ENCODE data around the gene HYI. TPM values are rescaled to one million over a fixed set of nuclear protein-coding genes. Genes with fewer than 3 reads are reported as not detected.

HYI gene
- total RNA-seq, 1 donor from 2014 or later, result 10.0 TPM

GRCh38 chr1:43432907-43433306, 20.8 kb downstream of the HYI start:
- TF ChIP-seq CTCF (IDR thresholded peaks at IDR 0.05), result no peak
- Mint-ChIP-seq H3K27me3 (no peaks in the 10 kb centered on the region), H3K4me3 (no peak overlapping the region), H3K4me1 (no peaks in the 10 kb centered on the region), H3K36me3 (ENCODE audit: low read depth) (peaks cover 87% of the 10 kb centered on the region), H3K9me3 (no peaks in the 10 kb centered on the region), H3K27ac (no peak overlapping the region)
- no peak for DNase-seq
- ATAC-seq (ENCODE audit: low read depth), result no peak
- POLR2A ChIA-PET, result no interaction called here
- CTCF ChIA-PET, result no interaction called here
- intact Hi-C loops (cut with micrococcal nuclease), result no loop called here

GRCh38 chr1:43432171-43432860, 21.4 kb downstream of the HYI start:
- intact Hi-C loops (cut with micrococcal nuclease), result no loop called here
- DNase-seq (no peak), ATAC-seq (ENCODE audit: low read depth) (no peak)
- Mint-ChIP-seq H3K27me3 (no peaks in the 10 kb centered on the region), H3K36me3 (ENCODE audit: low read depth) (peaks cover 88% of the 10 kb centered on the region), H3K27ac (no peak overlapping the region), H3K4me1 (no peaks in the 10 kb centered on the region), H3K4me3 (no peak overlapping the region), H3K9me3 (no peaks in the 10 kb centered on the region)
- POLR2A ChIA-PET, result no interaction called here
- CTCF ChIA-PET, result no interaction called here
- TF ChIP-seq CTCF (IDR thresholded peaks at IDR 0.05), result no peak

- no peak overlapping the region for H3K4me3 Mint-ChIP-seq
- ChIA-PET CTCF (no interaction called here), POLR2A (no interaction called here)
- TF ChIP-seq CTCF (IDR thresholded peaks at IDR 0.05), result no peak
- H3K27ac Mint-ChIP-seq, result no peak overlapping the region
- H3K4me1 Mint-ChIP-seq, result no peaks in the 10 kb centered on the region
- intact Hi-C loops (cut with micrococcal nuclease), result no loop called here
- no peaks in the 10 kb centered on the region for H3K27me3 Mint-ChIP-seq
- ATAC-seq (ENCODE audit: low read depth) (no peak), DNase-seq (no peak)
- no peaks in the 10 kb centered on the region for H3K9me3 Mint-ChIP-seq
- H3K36me3 Mint-ChIP-seq (ENCODE audit: low read depth), result peaks cover 92% of the 10 kb centered on the region
These were observed 22.1 kb downstream of the HYI start for GRCh38 chr1:43431676-43432075.

GRCh38 chr1:43430831-43431230, 22.9 kb downstream of the HYI start:
- H3K27ac Mint-ChIP-seq, result no peak overlapping the region
- DNase-seq (no peak), ATAC-seq (ENCODE audit: low read depth) (no peak)
- no peaks in the 10 kb centered on the region for H3K27me3 Mint-ChIP-seq
- no peak for TF ChIP-seq CTCF (IDR thresholded peaks at IDR 0.05)
- CTCF ChIA-PET, result no interaction called here
- H3K9me3 Mint-ChIP-seq, result no peaks in the 10 kb centered on the region
- POLR2A ChIA-PET, result no interaction called here
- intact Hi-C loops (cut with micrococcal nuclease), result no loop called here
- peaks cover 96% of the 10 kb centered on the region for H3K36me3 Mint-ChIP-seq (ENCODE audit: low read depth)
- no peak overlapping the region for H3K4me3 Mint-ChIP-seq
- H3K4me1 Mint-ChIP-seq, result no peaks in the 10 kb centered on the region

GRCh38 chr1:43427941-43428340, 25.8 kb downstream of the HYI start:
- POLR2A ChIA-PET, result no interaction called here

More at GRCh38 chr1:43427941-43428340, 25.8 kb downstream of the HYI start:
- Mint-ChIP-seq H3K27me3 (no peaks in the 10 kb centered on the region), H3K27ac (no peak overlapping the region), H3K4me3 (no peak overlapping the region), H3K4me1 (no peaks in the 10 kb centered on the region), H3K9me3 (no peaks in the 10 kb centered on the region), H3K36me3 (ENCODE audit: low read depth) (peaks cover 97% of the 10 kb centered on the region)
- DNase-seq (no peak), ATAC-seq (ENCODE audit: low read depth) (no peak)
- no peak for TF ChIP-seq CTCF (IDR thresholded peaks at IDR 0.05)
- intact Hi-C loops (cut with micrococcal nuclease), result no loop called here
- CTCF ChIA-PET, result no interaction called here
